ENCODE data around the gene NINJ2. TPM values are rescaled to one million over a fixed set of nuclear protein-coding genes. Genes with fewer than 3 reads are reported as not detected.

NINJ2 gene
- total RNA-seq, 4 donors from 2014 or later, result 0.49 to 7.2 (median 2.0) TPM

DNA sequence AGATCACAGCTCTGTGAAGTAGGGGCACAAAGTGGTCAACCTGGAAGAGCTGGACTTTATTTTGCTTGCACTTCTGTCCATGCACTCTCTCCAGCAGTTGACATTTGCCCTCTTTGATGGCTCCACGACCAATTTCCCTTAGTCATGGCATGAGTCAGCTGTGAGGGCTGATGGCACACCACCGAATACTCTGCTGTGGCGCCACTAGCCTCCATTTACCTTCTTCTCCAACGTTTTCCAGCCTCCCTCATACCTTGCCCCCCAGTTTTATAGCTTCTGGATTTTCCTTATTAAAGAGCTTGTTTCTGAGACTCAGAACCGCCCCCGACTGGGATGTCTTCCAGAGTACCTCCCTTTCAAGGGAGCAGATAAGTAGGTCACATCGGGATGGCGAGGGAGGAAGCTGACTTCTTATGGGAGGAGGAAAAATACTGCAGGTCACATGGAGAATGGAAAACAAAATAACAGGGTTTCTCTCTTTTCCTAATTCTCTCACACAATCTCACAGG is 17.6 kb downstream of the NINJ2 start:
- Histone ChIP-seq H3K27me3 (no peaks in the 10 kb centered on the region), H3K27ac (peak overlapping the region; percentile 81 to 99 (median 94)), H3K4me1 (peaks cover 30 to 43% of the 10 kb centered on the region in 2 donors), H3K36me3 (no peaks in the 10 kb centered on the region), H3K4me3 (replicated peaks in 1 of 3) (no peak overlapping the region), H3K9me3 (no peaks in the 10 kb centered on the region)
- peak; percentile 75 for DNase-seq
- intact Hi-C loops (cut with DNase I), result loop anchor here (5.0 to 10.0 kb wide), 2 partner anchors 68 to 109 kb away; partner anchors contain the start of gene WNK1
- no peak for TF ChIP-seq POLR2A (IDR thresholded peaks at IDR 0.05)
- TF ChIP-seq, protein P1, sequence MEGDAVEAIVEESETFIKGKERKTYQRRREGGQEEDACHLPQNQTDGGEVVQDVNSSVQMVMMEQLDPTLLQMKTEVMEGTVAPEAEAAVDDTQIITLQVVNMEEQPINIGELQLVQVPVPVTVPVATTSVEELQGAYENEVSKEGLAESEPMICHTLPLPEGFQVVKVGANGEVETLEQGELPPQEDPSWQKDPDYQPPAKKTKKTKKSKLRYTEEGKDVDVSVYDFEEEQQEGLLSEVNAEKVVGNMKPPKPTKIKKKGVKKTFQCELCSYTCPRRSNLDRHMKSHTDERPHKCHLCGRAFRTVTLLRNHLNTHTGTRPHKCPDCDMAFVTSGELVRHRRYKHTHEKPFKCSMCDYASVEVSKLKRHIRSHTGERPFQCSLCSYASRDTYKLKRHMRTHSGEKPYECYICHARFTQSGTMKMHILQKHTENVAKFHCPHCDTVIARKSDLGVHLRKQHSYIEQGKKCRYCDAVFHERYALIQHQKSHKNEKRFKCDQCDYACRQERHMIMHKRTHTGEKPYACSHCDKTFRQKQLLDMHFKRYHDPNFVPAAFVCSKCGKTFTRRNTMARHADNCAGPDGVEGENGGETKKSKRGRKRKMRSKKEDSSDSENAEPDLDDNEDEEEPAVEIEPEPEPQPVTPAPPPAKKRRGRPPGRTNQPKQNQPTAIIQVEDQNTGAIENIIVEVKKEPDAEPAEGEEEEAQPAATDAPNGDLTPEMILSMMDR (IDR thresholded peaks at IDR 0.05), result no peak
- WGBS, 2 donors, result 17 to 29% methylated on average over 8 of the region's 8 CpGs

DNA sequence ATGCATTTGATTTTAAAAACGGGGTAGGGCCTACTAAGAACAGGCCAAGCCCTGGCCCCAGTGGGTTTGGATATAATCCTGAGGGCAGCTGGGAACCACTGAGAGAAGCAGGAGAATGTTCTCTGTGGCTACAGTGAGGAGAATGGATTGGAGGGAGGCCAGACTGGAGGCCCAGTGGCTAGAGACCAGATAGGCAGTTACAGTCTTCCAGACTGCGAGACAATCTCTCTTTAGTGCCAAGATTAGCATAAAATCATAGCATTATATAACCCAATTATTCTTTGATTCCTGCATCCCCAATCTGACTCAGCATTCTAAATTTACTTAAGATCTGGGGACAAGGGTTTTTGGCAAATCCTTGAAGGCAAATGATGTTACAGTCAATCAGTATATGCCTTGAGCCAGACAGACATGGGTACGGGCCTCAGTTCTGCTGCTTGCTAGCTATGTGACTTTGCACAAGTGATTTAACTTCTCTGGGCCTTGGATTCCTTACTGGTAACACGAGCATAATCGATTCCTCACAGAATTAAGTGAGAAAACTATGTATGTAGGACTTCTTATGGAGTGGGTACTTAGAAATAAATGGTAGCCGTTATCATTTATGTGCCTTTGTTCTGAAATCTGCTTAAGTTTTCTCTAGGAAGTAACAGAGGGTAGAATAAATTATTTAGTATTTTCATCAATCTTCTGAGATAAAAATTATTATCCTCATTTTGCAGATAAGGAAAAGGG is 18.3 kb downstream of the NINJ2 start:
- H3K27ac ChIP-seq, result peak overlapping the region; percentile 81 to 99 (median 94)
- H3K36me3 ChIP-seq, result no peaks in the 10 kb centered on the region
- peaks cover 30 to 43% of the 10 kb centered on the region in 2 donors for H3K4me1 ChIP-seq
- no peak overlapping the region for H3K4me3 ChIP-seq (replicated peaks in 1 of 3)
- TF ChIP-seq POLR2A (IDR thresholded peaks at IDR 0.05), result no peak
- TF ChIP-seq, protein P1 (IDR thresholded peaks at IDR 0.05), result no peak
- no peaks in the 10 kb centered on the region for H3K9me3 ChIP-seq
- intact Hi-C loops (cut with DNase I), result loop anchor here (5.0 to 10.0 kb wide), 2 partner anchors 68 to 110 kb away; partner anchors contain the start of gene WNK1
- H3K27me3 ChIP-seq, result no peaks in the 10 kb centered on the region
- DNase-seq, result no peak
- WGBS, 2 donors, result 75 to 85% methylated on average over 6 of the region's 6 CpGs

DNA sequence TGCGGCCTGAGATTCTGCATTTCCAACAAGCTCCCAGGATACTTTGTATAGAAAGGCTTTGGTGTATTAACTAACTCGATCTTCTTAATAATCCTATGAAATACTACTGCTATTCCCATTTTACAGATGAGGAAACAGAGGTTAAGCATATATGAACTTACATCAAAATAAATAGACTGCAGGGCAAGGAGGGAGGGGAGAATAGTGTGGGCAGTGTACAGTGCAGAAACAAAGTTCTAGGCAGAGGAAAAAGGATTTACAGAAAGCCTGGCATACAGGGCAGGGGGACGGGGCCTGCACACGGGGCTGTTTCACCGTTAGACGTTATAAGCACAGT is 19.0 kb downstream of the NINJ2 start:
- intact Hi-C loops (cut with DNase I), result loop anchor here (10.0 kb wide), 1 partner anchor 111 kb away; the partner anchor contains the start of gene WNK1
- peak overlapping the region in 2 of 3 donors; percentile 81 to 99 for H3K27ac ChIP-seq
- H3K27me3 ChIP-seq, result no peaks in the 10 kb centered on the region
- H3K4me1 ChIP-seq, result peaks cover 30 to 43% of the 10 kb centered on the region in 2 donors
- H3K9me3 ChIP-seq, result no peaks in the 10 kb centered on the region
- TF ChIP-seq, protein P1 (IDR thresholded peaks at IDR 0.05), result no peak
- TF ChIP-seq POLR2A (IDR thresholded peaks at IDR 0.05), result no peak
- no peak overlapping the region for H3K4me3 ChIP-seq (replicated peaks in 1 of 3)
- no peak for DNase-seq
- H3K36me3 ChIP-seq, result no peaks in the 10 kb centered on the region
- WGBS, 2 donors, result 91 to 94% methylated on average over 6 of the region's 6 CpGs

DNA sequence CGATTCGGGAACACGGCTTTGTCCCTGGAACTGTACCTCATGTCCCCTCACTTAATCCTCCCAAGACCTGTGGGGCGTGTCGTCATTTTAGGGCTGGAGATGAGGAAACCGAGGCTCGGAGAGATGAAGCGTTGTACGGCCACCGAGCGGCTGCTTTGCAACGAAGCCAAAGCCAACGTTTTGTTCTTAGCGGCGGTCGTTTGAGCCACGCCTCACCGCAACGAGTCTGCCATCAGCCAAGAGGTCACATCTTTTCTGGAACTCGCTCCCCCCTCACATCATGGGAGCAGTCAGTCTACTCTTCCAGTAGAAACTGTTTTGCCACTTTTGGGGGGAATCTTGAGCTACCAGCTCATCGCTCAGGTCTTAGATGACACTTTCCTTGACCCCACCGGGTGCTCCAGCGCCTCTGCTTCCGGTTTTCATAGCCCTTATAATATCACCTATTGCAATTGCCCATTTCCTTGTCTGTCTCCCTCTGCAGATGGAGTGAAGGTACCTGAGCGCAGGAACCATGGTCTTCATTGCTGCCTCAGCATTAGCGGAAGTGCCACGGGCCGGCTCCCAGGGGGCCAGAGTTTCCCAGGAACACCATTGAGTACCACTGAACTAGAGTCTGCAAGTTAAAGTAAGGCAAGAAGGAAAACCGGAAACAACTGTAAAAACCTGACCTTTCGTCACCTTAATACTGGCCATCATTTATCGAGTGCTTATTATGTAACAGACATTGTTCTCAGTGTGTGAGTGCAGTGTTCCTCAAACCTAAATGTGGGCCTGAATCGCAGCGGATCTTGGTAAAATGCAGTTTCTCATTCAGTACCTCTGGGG is 19.6 kb downstream of the NINJ2 start:
- Histone ChIP-seq H3K27ac (peak overlapping the region; percentile 93 to 99 (median 99)), H3K4me1 (peaks cover 30 to 43% of the 10 kb centered on the region in 2 donors)

More for the DNA sequence above, 19.6 kb downstream of the NINJ2 start:
- 57 to 62% methylated on average over 20 to 33 of the region's 33 CpGs for WGBS, 2 donors
- H3K36me3 ChIP-seq, result no peaks in the 10 kb centered on the region
- H3K4me3 ChIP-seq (replicated peaks in 1 of 3), result peak overlapping the region in 1 of 3 donors; percentile 45
- DNase-seq, result no peak
- intact Hi-C loops (cut with DNase I), result loop anchor here (10.0 kb wide), 1 partner anchor 111 kb away; the partner anchor contains the start of gene WNK1
- no peaks in the 10 kb centered on the region for H3K27me3 ChIP-seq
- no peak for TF ChIP-seq POLR2A (IDR thresholded peaks at IDR 0.05)
- TF ChIP-seq, protein P1 (IDR thresholded peaks at IDR 0.05), result no peak
- no peaks in the 10 kb centered on the region for H3K9me3 ChIP-seq
